BLaER1 treated with 17β-estradiol and CSF1 and Interleukin-3, amounts not matched to agents 10 nM and 100 nM (cell line): ENCODE data around the gene RPL7A.
"Not testable (repeated sequence)": the region's sequence is repeated elsewhere in the genome, so short reads cannot be mapped to it uniquely, and the experiment has no call there.

Experiments used
- H3K27ac ChIP-seq, 11 experiments: shearing (Covaris generic); formaldehyde crosslinking; 2 replicates each; pipeline ENCODE4 v1.8.1; 2022
- H3K27me3 ChIP-seq, 11 experiments: shearing (Covaris generic); formaldehyde crosslinking; 2 replicates each; pipeline ENCODE4 v1.8.1; 2022
- H3K36me3 ChIP-seq, 11 experiments: shearing (Covaris generic); formaldehyde crosslinking; 2 replicates each; pipeline ENCODE4 v1.8.1; 2022
- H3K4me1 ChIP-seq, 10 experiments: shearing (Covaris generic); formaldehyde crosslinking; 2 replicates each; pipeline ENCODE4 v1.8.1; 2022
- H3K4me2 ChIP-seq, 11 experiments: shearing (Covaris generic); formaldehyde crosslinking; 2 replicates each; pipeline ENCODE4 v1.8.1; 2022
- H3K4me3 ChIP-seq, 10 experiments: shearing (Covaris generic); formaldehyde crosslinking; 2 replicates each; pipeline ENCODE4 v1.8.1; 2022
- H3K9ac ChIP-seq, 11 experiments: shearing (Covaris generic); formaldehyde crosslinking; 2 replicates each; pipeline ENCODE4 v1.8.1; 2022
- H3K9me3 ChIP-seq, 11 experiments: shearing (Covaris generic); formaldehyde crosslinking; replicated peaks in 1 of 11; 2 replicates each; pipeline ENCODE4 v1.8.1; 2022
- H4K20me1 ChIP-seq, 11 experiments: shearing (Covaris generic); formaldehyde crosslinking; 2 replicates each; pipeline ENCODE4 v1.8.1; 2022
- Cebpa-rat ChIP-seq, 11 experiments: shearing (Covaris generic); IDR thresholded peaks; 2 replicates each; pipeline ENCODE4 v1.8.1; 2022

The RPL7A gene

GRCh38 chr9:133306242-133307204, 41.5 kb upstream of the RPL7A start:
- Histone ChIP-seq H3K4me3 (no peak overlapping the region), H3K9me3 (peaks cover 0 to 8% (median 3%) of the 10 kb centered on the region in 11 experiments; a peak in 3 of 22 replicates), H3K4me2 (peak overlapping the region in 6 of 11 experiments; percentile 9 to 41 (median 18); a peak in 6 of 22 replicates), H3K9ac (no peak overlapping the region), H3K36me3 (no peaks in the 10 kb centered on the region), H3K4me1 (peaks cover 0 to 8% (median 6%) of the 10 kb centered on the region in 10 experiments; a peak in 9 of 20 replicates), H3K27me3 (no peaks in the 10 kb centered on the region), H4K20me1 (no peaks in the 10 kb centered on the region), H3K27ac (no peak overlapping the region)
- no peak for TF ChIP-seq Cebpa-rat (IDR thresholded peaks at IDR 0.05)

- Histone ChIP-seq H4K20me1 (no peaks in the 10 kb centered on the region), H3K4me1 (peaks cover 0 to 8% (median 6%) of the 10 kb centered on the region in 10 experiments; a peak in 9 of 20 replicates), H3K27ac (no peak overlapping the region), H3K27me3 (no peaks in the 10 kb centered on the region), H3K4me2 (no peak overlapping the region), H3K9ac (no peak overlapping the region), H3K36me3 (no peaks in the 10 kb centered on the region), H3K4me3 (no peak overlapping the region), H3K9me3 (peaks cover 0 to 8% (median 3%) of the 10 kb centered on the region in 11 experiments; a peak in 3 of 22 replicates)
- TF ChIP-seq Cebpa-rat (IDR thresholded peaks at IDR 0.05) = no peak
Observed at GRCh38 chr9:133307301-133307700, 40.7 kb upstream of the RPL7A start.

DNA sequence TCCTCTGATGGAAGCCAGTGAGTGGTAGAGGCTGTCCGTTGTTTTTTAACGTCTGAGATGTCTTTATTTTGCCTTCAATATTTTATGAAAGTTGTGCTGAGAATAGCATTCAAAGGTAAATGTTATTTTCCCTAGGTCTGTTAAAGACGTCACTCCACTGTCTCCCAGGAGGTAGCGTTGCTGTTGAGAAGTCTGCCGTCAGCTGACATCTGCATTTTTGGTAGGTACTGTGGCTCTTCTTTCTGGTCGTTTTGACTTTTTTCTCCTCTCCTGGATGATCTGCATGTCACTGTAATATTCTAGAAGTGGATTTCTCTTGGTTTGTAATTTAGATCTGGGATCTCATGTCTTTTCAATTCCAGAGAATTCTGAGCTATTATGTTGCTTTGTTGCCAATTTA, 38.4 kb upstream of the RPL7A start:
- Histone ChIP-seq H3K27ac (no peak overlapping the region), H3K36me3 (no peaks in the 10 kb centered on the region), H4K20me1 (no peaks in the 10 kb centered on the region), H3K9ac (no peak overlapping the region), H3K27me3 (no peaks in the 10 kb centered on the region), H3K4me2 (no peak overlapping the region), H3K9me3 (peaks cover 0 to 8% (median 3%) of the 10 kb centered on the region in 11 experiments; a peak in 3 of 22 replicates), H3K4me1 (peaks cover 0 to 8% (median 6%) of the 10 kb centered on the region in 10 experiments; a peak in 9 of 20 replicates), H3K4me3 (no peak overlapping the region)
- TF ChIP-seq Cebpa-rat (IDR thresholded peaks at IDR 0.05) = no peak

GRCh38 chr9:133315997-133316396, 32.0 kb upstream of the RPL7A start:
- no peak for TF ChIP-seq Cebpa-rat (IDR thresholded peaks at IDR 0.05)
- H3K9me3 ChIP-seq = no peaks in the 10 kb centered on the region
- H3K36me3 ChIP-seq = no peaks in the 10 kb centered on the region
- no peaks in the 10 kb centered on the region for H3K27me3 ChIP-seq
- H3K4me2 ChIP-seq = no peak overlapping the region
- no peak overlapping the region for H3K9ac ChIP-seq
- H4K20me1 ChIP-seq = no peaks in the 10 kb centered on the region
- no peak overlapping the region for H3K4me3 ChIP-seq
- H3K27ac ChIP-seq = no peak overlapping the region
- H3K4me1 ChIP-seq = no peaks in the 10 kb centered on the region

DNA sequence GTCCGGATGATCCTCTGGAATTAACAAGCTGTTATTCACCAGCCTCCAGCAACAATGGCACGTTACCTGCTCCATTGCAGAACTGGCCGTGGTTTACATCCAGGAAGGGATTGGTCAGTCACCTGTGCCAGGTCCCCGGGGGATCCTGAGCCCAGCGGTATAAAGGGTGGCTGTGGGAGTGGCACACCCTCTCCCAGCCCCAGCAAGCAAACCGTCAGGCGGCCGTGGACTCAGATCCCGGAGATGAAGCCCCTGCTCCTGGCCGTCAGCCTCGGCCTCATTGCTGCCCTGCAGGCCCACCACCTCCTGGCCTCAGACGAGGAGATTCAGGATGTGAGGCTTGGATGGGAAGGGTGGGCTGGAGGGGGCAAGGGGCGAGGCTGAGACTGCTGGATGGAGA, 30.5 kb upstream of the RPL7A start:
- H4K20me1 ChIP-seq, H3K9ac ChIP-seq, H3K27me3 ChIP-seq, H3K27ac ChIP-seq, H3K36me3 ChIP-seq, H3K4me1 ChIP-seq, H3K4me2 ChIP-seq, H3K4me3 ChIP-seq, H3K9me3 ChIP-seq: not testable (repeated sequence)

GRCh38 chr9:133320421-133320881, 27.6 kb upstream of the RPL7A start:
- peaks cover 0 to 12% (median 6%) of the 10 kb centered on the region in 11 experiments; a peak in 10 of 22 replicates for H3K9me3 ChIP-seq
- no peak overlapping the region for H3K4me3 ChIP-seq
- no peak overlapping the region for H3K4me2 ChIP-seq
- no peak overlapping the region for H3K9ac ChIP-seq
- H3K27me3 ChIP-seq = no peaks in the 10 kb centered on the region
- peaks cover 0 to 4% (median 0%) of the 10 kb centered on the region in 10 experiments; a peak in 1 of 20 replicates for H3K4me1 ChIP-seq
- H4K20me1 ChIP-seq = no peaks in the 10 kb centered on the region
- no peaks in the 10 kb centered on the region for H3K36me3 ChIP-seq
- TF ChIP-seq Cebpa-rat (IDR thresholded peaks at IDR 0.05) = no peak
- no peak overlapping the region for H3K27ac ChIP-seq

DNA sequence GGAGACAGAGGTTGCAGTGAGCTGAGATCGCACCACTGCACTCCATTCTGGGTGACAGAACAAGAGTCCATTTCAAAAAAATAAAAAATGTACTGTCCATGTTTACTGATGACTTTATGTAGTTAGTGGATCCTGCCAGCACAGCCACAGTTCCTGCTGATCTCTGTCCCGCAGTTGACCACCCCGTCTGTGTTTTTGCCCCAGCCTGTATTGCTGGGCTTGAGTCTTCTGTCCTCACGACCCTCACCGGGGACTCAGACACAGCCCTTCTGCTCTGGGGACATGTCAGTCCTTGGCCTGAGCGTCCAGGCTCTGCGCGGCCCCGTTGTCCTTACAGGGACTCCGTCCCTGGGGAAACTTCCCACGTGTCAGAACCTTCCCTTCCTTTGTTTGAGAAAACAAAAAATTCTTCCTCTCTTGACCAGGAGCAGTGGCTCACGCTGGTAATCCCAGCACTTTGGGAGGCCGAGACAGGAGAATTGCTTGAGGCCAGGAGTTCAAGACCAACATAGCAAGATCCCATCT, 26.5 kb upstream of the RPL7A start:
- Histone ChIP-seq H3K27me3 (no peaks in the 10 kb centered on the region), H3K4me2 (no peak overlapping the region), H3K27ac (no peak overlapping the region), H4K20me1 (no peaks in the 10 kb centered on the region), H3K9ac (no peak overlapping the region), H3K36me3 (no peaks in the 10 kb centered on the region), H3K4me3 (no peak overlapping the region), H3K9me3 (peaks cover 0 to 12% (median 6%) of the 10 kb centered on the region in 11 experiments; a peak in 10 of 22 replicates), H3K4me1 (peaks cover 0 to 4% (median 0%) of the 10 kb centered on the region in 10 experiments; a peak in 1 of 20 replicates)
- TF ChIP-seq Cebpa-rat (IDR thresholded peaks at IDR 0.05) = no peak

GRCh38 chr9:133322701-133323100, 25.3 kb upstream of the RPL7A start:
- H3K27me3 ChIP-seq = no peaks in the 10 kb centered on the region
- no peak for TF ChIP-seq Cebpa-rat (IDR thresholded peaks at IDR 0.05)

GRCh38 chr9:133323211-133323610, 24.8 kb upstream of the RPL7A start:
- Histone ChIP-seq H3K4me2 (no peak overlapping the region; a peak in 1 of 22 replicates), H3K4me1 (peaks cover 0 to 4% (median 0%) of the 10 kb centered on the region in 10 experiments; a peak in 1 of 20 replicates), H3K9ac (no peak overlapping the region), H3K9me3 (peaks cover 0 to 12% (median 6%) of the 10 kb centered on the region in 11 experiments; a peak in 10 of 22 replicates), H3K27ac (no peak overlapping the region), H3K27me3 (no peaks in the 10 kb centered on the region), H3K36me3 (peaks cover 0 to 6% (median 0%) of the 10 kb centered on the region in 11 experiments; a peak in 3 of 22 replicates), H3K4me3 (no peak overlapping the region), H4K20me1 (peaks cover 0 to 13% (median 6%) of the 10 kb centered on the region in 11 experiments; a peak in 13 of 22 replicates)
- no peak for TF ChIP-seq Cebpa-rat (IDR thresholded peaks at IDR 0.05)

More at GRCh38 chr9:133322701-133323100, 25.3 kb upstream of the RPL7A start:
- H3K27ac ChIP-seq = no peak overlapping the region
- 0 out of 22 replicates have a peak, but pooled peaks cover 0 to 1% (median 0%) of the 10 kb centered on the region in 11 experiments for H3K36me3 ChIP-seq
- peaks cover 0 to 8% (median 1%) of the 10 kb centered on the region in 11 experiments; a peak in 9 of 22 replicates for H4K20me1 ChIP-seq
- H3K4me3 ChIP-seq = no peak overlapping the region
- H3K4me2 ChIP-seq = no peak overlapping the region
- peaks cover 0 to 12% (median 6%) of the 10 kb centered on the region in 11 experiments; a peak in 10 of 22 replicates for H3K9me3 ChIP-seq
- H3K4me1 ChIP-seq = peaks cover 0 to 4% (median 0%) of the 10 kb centered on the region in 10 experiments; a peak in 1 of 20 replicates
- H3K9ac ChIP-seq = no peak overlapping the region
